Type B pancreatic cell (in vitro differentiated cells): Measurements from ENCODE around the gene KREMEN2. TPM values are rescaled to one million over a fixed set of nuclear protein-coding genes. Genes with fewer than 3 reads are reported as not detected.

ENCODE experiments used
- DNase-seq: peaks from one replicate; pipeline ENCODE4 v3.0.0; 2021; ENCODE audit warnings: mixed read lengths; ENCODE audit not compliant: unreplicated experiment; ENCODE audit errors: extremely low spot score
- H3K27ac Mint-ChIP-seq: 2 replicates; pipeline ENCODE4 v1.8.0; 2021; ENCODE audit warnings: mild to moderate bottlenecking, mixed read lengths
- H3K27me3 Mint-ChIP-seq: 2 replicates; pipeline ENCODE4 v1.8.0; 2021; ENCODE audit warnings: mixed read lengths
- H3K36me3 Mint-ChIP-seq: 2 replicates; pipeline ENCODE4 v1.8.0; 2021; ENCODE audit warnings: mixed read lengths
- H3K4me1 Mint-ChIP-seq: one replicate; pipeline ENCODE4 v1.8.0; 2021; ENCODE audit warnings: mixed read lengths; ENCODE audit not compliant: unreplicated experiment
- H3K4me3 Mint-ChIP-seq: 2 replicates; pipeline ENCODE4 v1.8.0; 2021; ENCODE audit warnings: mild to moderate bottlenecking, mixed read lengths
- H3K9me3 Mint-ChIP-seq: 2 replicates; pipeline ENCODE4 v1.8.0; 2021; ENCODE audit warnings: mixed read lengths
- total RNA-seq: library from RNA; stranded (reverse); gene quantifications from 2 replicates; pipeline ENCODE4 v1.2.1, GENCODE V29; 2021; ENCODE audit warnings: low replicate concordance
- TF ChIP-seq, protein P1 (sequence below): fragments of 200-600 bp; sonication (generic); conservative IDR thresholded peaks from 2 replicates; pipeline ENCODE4 v1.5.0; 2021; ENCODE audit warnings: antibody characterized with exemption, mild to moderate bottlenecking

KREMEN2 gene
- total RNA-seq, 1 donor from 2014 or later = 4.5 TPM

DNA sequence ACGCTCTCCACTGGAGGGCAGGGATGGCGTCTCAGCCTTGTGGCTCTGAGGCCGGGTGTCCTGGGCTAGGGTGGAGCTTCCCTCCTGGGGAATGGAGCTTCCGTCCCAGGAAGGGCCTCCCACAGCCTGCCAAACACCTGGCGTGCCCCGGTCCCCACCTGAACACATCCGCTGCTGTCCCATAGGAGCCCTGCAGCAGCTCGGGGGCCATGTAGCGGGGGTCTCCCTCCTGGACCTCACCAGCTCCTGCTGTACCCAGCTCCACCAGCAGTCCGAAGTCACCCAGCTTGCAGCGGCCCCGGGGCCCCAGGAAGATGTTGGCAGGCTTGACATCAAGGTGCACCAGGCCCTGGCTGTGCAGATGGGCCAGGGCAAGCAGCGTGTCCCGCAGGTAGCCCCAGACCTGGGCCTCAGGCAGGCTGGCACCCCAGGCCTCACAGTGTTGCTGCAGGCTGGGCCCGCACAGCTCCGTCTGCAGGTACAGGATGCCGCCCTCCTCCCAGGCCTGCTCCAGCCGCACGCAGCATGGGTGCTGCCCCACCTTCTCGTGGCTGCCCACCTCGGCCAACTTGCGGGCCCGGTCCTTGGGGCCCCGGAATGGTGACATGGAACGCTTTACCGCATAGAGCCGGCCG is 11.2 kb downstream of the KREMEN2 start:
- H3K4me1 Mint-ChIP-seq = peaks cover 7% of the 10 kb centered on the region
- no peaks in the 10 kb centered on the region for H3K9me3 Mint-ChIP-seq
- H3K27me3 Mint-ChIP-seq = no peaks in the 10 kb centered on the region

GRCh38 chr16:2976201-2976600 is 12.1 kb downstream of the KREMEN2 start:
- TF ChIP-seq, protein P1, sequence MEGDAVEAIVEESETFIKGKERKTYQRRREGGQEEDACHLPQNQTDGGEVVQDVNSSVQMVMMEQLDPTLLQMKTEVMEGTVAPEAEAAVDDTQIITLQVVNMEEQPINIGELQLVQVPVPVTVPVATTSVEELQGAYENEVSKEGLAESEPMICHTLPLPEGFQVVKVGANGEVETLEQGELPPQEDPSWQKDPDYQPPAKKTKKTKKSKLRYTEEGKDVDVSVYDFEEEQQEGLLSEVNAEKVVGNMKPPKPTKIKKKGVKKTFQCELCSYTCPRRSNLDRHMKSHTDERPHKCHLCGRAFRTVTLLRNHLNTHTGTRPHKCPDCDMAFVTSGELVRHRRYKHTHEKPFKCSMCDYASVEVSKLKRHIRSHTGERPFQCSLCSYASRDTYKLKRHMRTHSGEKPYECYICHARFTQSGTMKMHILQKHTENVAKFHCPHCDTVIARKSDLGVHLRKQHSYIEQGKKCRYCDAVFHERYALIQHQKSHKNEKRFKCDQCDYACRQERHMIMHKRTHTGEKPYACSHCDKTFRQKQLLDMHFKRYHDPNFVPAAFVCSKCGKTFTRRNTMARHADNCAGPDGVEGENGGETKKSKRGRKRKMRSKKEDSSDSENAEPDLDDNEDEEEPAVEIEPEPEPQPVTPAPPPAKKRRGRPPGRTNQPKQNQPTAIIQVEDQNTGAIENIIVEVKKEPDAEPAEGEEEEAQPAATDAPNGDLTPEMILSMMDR = no peak
- no peaks in the 10 kb centered on the region for H3K9me3 Mint-ChIP-seq

More for the DNA sequence above, 11.2 kb downstream of the KREMEN2 start:
- Mint-ChIP-seq H3K36me3 (peaks cover 3% of the 10 kb centered on the region), H3K27ac (no peak overlapping the region), H3K4me3 (no peak overlapping the region)
- no peak for DNase-seq
- TF ChIP-seq, protein P1 = no peak

DNA sequence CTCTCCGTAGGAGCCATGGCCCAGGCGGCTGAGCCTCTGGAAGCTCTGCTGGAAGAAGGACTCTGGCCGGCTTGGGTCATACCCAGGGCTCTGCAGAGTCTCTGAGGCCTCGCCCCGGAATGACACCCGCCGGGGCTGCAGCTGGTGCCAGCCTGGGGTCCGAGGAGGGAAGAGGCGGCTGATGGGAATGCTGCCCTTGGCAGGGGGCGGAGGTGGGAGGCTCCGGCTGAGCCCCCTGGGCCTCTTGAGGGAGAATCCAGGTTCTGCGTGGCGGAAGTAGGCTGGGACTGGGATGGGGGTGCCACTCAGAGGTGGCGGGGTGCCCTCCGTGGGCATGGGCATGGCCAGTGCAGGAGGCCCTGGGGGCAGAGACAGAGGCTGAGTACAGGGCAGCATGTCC is 12.6 kb downstream of the KREMEN2 start:
- DNase-seq = no peak
- Mint-ChIP-seq H3K4me1 (peaks cover 13% of the 10 kb centered on the region), H3K27me3 (no peaks in the 10 kb centered on the region), H3K27ac (no peak overlapping the region), H3K9me3 (no peaks in the 10 kb centered on the region), H3K4me3 (no peak overlapping the region), H3K36me3 (peaks cover 3% of the 10 kb centered on the region)
- TF ChIP-seq, protein P1 = no peak

More at GRCh38 chr16:2976201-2976600, 12.1 kb downstream of the KREMEN2 start:
- no peaks in the 10 kb centered on the region for H3K27me3 Mint-ChIP-seq
- DNase-seq = no peak
- peaks cover 3% of the 10 kb centered on the region for H3K36me3 Mint-ChIP-seq
- peaks cover 8% of the 10 kb centered on the region for H3K4me1 Mint-ChIP-seq
- no peak overlapping the region for H3K4me3 Mint-ChIP-seq
- H3K27ac Mint-ChIP-seq = no peak overlapping the region

DNA sequence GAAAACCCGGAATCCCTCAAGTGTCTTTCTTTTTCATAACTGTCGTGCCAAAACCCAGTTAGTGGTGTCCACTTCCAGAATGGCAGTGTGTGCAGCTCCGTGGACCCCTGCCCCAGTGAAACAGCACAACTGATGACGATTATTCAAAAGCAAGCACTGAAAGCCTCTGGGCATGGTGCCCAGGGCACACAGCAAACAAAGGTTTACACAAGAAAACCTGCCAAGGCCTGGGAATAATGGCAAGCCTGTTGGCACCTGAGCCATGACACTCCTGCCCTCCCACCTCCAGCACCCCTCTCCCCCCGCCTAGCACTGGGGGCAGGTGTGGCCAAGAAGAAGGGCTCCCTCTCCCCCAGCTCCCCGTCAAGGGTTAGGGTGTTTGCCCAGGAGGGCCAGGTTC is 13.4 kb downstream of the KREMEN2 start:
- peaks cover 12% of the 10 kb centered on the region for H3K4me1 Mint-ChIP-seq
- TF ChIP-seq, protein P1 = no peak
- DNase-seq = no peak
- H3K27ac Mint-ChIP-seq = no peak overlapping the region
- H3K27me3 Mint-ChIP-seq = no peaks in the 10 kb centered on the region
- H3K9me3 Mint-ChIP-seq = no peaks in the 10 kb centered on the region
- H3K4me3 Mint-ChIP-seq = no peak overlapping the region
- H3K36me3 Mint-ChIP-seq = no peaks in the 10 kb centered on the region

- Mint-ChIP-seq H3K4me1 (peaks cover 12% of the 10 kb centered on the region), H3K27ac (no peak overlapping the region), H3K4me3 (peak overlapping the region; percentile 87), H3K27me3 (no peaks in the 10 kb centered on the region), H3K9me3 (no peaks in the 10 kb centered on the region), H3K36me3 (no peaks in the 10 kb centered on the region)
- TF ChIP-seq, protein P1 = no peak
- no peak for DNase-seq
Observed at GRCh38 chr16:2979669-2980226, 15.7 kb downstream of the KREMEN2 start.
